ENCODE results near the gene APLP1.
"Not testable (repeated sequence)": the region's sequence is repeated elsewhere in the genome, so short reads cannot be mapped to it uniquely, and the experiment has no call there.

APLP1 gene

GRCh38 chr19:35863018-35863417 lies 5.4 kb upstream of the APLP1 start:
- no peak for TF ChIP-seq CTCF (IDR thresholded peaks at IDR 0.05; ENCODE audit: extremely low read depth, missing control alignments)
- DNase-seq (ENCODE audit: low spot score): no peak

- no peak for DNase-seq (ENCODE audit: low spot score)
- no peak for TF ChIP-seq CTCF (IDR thresholded peaks at IDR 0.05; ENCODE audit: extremely low read depth, missing control alignments)
Observed at GRCh38 chr19:35868823-35869326, 501 bp downstream of the APLP1 start.

- no peak for TF ChIP-seq CTCF (IDR thresholded peaks at IDR 0.05; ENCODE audit: extremely low read depth, missing control alignments)
- DNase-seq (ENCODE audit: low spot score): peak; percentile 91
Observed at GRCh38 chr19:35869327-35870123, 1.2 kb downstream of the APLP1 start.

- not testable (repeated sequence) for DNase-seq (ENCODE audit: low spot score)
Observed at GRCh38 chr19:35870124-35870736, 1.9 kb downstream of the APLP1 start.

GRCh38 chr19:35870798-35871197 lies 2.4 kb downstream of the APLP1 start:
- DNase-seq (ENCODE audit: low spot score): no peak
- no peak for TF ChIP-seq CTCF (IDR thresholded peaks at IDR 0.05; ENCODE audit: extremely low read depth, missing control alignments)

- no peak for DNase-seq (ENCODE audit: low spot score)
- no peak for TF ChIP-seq CTCF (IDR thresholded peaks at IDR 0.05; ENCODE audit: extremely low read depth, missing control alignments)
Observed at GRCh38 chr19:35871611-35872010, 3.2 kb downstream of the APLP1 start.

GRCh38 chr19:35872180-35872579 lies 3.8 kb downstream of the APLP1 start:
- no peak for TF ChIP-seq CTCF (IDR thresholded peaks at IDR 0.05; ENCODE audit: extremely low read depth, missing control alignments)
- DNase-seq (ENCODE audit: low spot score): no peak

Measured in GM20000 (cell line).